Nephron progenitor cell (in vitro differentiated cells): ENCODE measurements around the gene TAOK1.
"Not testable (repeated sequence)": the region's sequence is repeated elsewhere in the genome, so short reads cannot be mapped to it uniquely, and the experiment has no call there.

Experiments
- DNase-seq: peaks from one replicate; pipeline ENCODE4 v3.0.0; 2021
- H3K27ac Mint-ChIP-seq: 2 replicates; pipeline ENCODE4 v1.8.0; 2021; ENCODE audit warnings: mild to moderate bottlenecking, moderate library complexity, mixed read lengths
- H3K27me3 Mint-ChIP-seq: 2 replicates; pipeline ENCODE4 v1.8.0; 2021; ENCODE audit warnings: mild to moderate bottlenecking, low read depth, mixed read lengths; ENCODE audit not compliant: poor library complexity
- H3K36me3 Mint-ChIP-seq: 2 replicates; pipeline ENCODE4 v1.8.0; 2021; ENCODE audit warnings: low read depth, mixed read lengths
- H3K4me1 Mint-ChIP-seq: 2 replicates; pipeline ENCODE4 v1.8.0; 2021; ENCODE audit warnings: mixed read lengths
- H3K4me3 Mint-ChIP-seq: 2 replicates; pipeline ENCODE4 v1.8.0; 2021; ENCODE audit warnings: mild to moderate bottlenecking, moderate library complexity, mixed read lengths
- H3K9me3 Mint-ChIP-seq: 2 replicates; pipeline ENCODE4 v1.8.0; 2021; ENCODE audit warnings: mild to moderate bottlenecking, moderate library complexity, mixed read lengths
- CTCF ChIP-seq: fragments of 200-600 bp; sonication (generic); IDR thresholded peaks from 2 replicates; pipeline ENCODE4 v1.5.0; 2021; ENCODE audit warnings: antibody characterized with exemption

Gene TAOK1

DNA sequence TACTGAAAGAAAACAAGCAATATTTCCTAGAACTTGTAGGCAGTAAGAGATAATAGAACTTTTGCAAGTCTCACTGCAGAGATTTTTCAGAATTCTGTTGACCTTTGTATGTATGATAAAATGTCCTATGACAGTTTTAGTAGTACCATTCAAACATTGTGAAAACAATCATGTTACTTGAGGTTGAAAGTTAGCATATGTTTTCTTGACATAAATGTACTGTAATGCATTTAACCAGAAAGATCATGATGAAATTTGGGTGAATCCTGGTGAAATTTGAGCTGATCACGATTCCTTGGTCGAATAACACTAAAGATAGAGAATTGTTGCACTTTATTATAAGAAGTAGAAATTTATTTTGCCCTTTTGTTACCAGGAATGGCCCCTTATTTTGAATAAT, 85.7 kb downstream of the TAOK1 start:
- H3K4me3 Mint-ChIP-seq, result no peak overlapping the region
- H3K36me3 Mint-ChIP-seq, result peaks cover 58% of the 10 kb centered on the region
- H3K9me3 Mint-ChIP-seq, result no peaks in the 10 kb centered on the region
- TF ChIP-seq CTCF, result no peak
- no peak for DNase-seq
- H3K27ac Mint-ChIP-seq, result no peak overlapping the region
- no peaks in the 10 kb centered on the region for H3K27me3 Mint-ChIP-seq
- peaks cover 6% of the 10 kb centered on the region for H3K4me1 Mint-ChIP-seq

- not testable (repeated sequence) for H3K4me1 Mint-ChIP-seq, H3K27me3 Mint-ChIP-seq, H3K9me3 Mint-ChIP-seq
Measured at GRCh38 chr17:29480249-29480928, 90.2 kb downstream of the TAOK1 start.

DNA sequence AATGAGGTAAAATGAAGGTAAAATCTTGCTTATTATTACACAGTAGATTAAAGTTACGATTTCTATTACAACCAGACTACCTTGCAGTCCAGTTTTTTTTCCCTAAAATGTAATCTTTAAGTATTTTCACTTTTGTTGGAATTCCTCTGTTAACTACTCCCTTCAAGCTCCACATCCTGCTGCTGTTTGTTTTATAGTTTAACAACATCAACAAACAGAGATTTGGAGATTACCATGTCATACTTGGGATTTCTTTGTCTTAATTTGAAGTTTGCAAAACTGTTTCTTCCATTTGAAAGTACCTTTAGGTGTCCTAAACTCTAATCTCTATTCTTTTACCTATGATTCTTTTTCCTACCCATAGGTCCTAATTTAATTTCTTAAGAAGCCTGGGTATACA, 93.3 kb downstream of the TAOK1 start:
- Mint-ChIP-seq H3K4me3 (no peak overlapping the region), H3K27ac (peak overlapping the region; percentile 72), H3K4me1 (no peaks in the 10 kb centered on the region), H3K9me3 (no peaks in the 10 kb centered on the region), H3K36me3 (peaks cover 63% of the 10 kb centered on the region), H3K27me3 (peaks cover 5% of the 10 kb centered on the region)
- TF ChIP-seq CTCF, result no peak
- no peak for DNase-seq

More at GRCh38 chr17:29480249-29480928, 90.2 kb downstream of the TAOK1 start:
- H3K27ac Mint-ChIP-seq, DNase-seq, H3K4me3 Mint-ChIP-seq: not testable (repeated sequence)
- peaks cover 60% of the 10 kb centered on the region for H3K36me3 Mint-ChIP-seq

DNA sequence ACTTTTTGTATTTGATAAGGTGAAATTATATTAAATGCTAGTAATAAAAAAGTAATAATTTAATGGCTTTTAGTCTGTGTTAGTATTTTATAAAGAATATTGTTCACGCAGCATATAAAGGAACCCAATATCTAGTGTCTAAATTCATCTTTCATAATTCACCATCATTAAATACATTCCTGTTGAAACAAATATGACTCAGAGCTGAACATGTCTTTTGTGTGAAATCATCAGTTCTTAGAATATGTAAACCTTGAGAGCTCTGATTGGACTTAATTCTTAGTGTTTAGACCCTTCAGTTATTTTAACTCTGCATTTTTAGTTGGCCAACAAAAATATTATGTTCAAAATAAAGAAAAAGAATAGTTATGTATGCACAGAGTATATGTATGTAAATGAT, 104.8 kb downstream of the TAOK1 start:
- Mint-ChIP-seq H3K9me3 (no peaks in the 10 kb centered on the region), H3K27ac (no peak overlapping the region), H3K4me1 (no peaks in the 10 kb centered on the region), H3K27me3 (no peaks in the 10 kb centered on the region), H3K4me3 (no peak overlapping the region), H3K36me3 (peaks cover 83% of the 10 kb centered on the region)
- DNase-seq, result no peak
- TF ChIP-seq CTCF, result no peak

DNA sequence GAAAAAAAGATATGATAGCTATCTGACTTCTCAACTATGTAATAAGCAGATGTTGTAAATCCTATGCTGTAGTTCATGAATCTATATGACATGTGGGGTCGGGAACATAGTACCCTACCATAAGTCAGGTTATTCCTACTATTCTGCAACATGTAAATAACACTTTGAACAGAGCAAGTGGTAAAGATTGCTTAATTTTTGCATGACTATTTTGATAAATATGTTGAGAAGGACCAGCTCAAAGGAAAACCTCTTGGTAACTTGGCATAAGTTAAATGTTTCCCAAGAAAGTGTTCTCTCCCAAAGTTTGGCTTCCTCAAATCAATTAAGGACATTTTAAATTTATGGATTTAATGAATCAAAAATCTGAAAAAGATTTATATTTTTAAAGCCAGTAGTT, 114.5 kb downstream of the TAOK1 start:
- Mint-ChIP-seq H3K27me3 (no peaks in the 10 kb centered on the region), H3K9me3 (no peaks in the 10 kb centered on the region), H3K4me3 (no peak overlapping the region), H3K4me1 (no peaks in the 10 kb centered on the region), H3K27ac (no peak overlapping the region), H3K36me3 (peaks cover 69% of the 10 kb centered on the region)
- no peak for DNase-seq
- no peak for TF ChIP-seq CTCF

DNA sequence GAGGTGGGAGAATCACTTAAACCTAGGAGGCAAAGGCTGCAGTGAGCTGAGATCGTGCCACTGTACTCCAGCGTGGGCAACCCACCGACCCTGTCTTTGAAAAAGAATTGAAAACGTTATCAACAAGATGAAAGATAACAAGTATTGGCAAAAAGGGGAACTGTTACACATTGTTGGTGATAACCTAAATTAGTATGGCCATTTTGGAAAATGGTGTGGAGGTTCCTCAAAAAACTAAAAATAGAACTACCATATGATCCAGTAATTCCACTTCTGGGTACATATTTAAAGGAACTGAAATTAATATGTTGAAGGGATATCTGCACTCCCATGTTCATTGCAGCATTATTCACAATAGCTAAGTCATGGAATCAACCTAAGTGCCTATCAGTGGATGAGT, 115.7 kb downstream of the TAOK1 start:
- no peaks in the 10 kb centered on the region for H3K9me3 Mint-ChIP-seq

More for the DNA sequence above, 115.7 kb downstream of the TAOK1 start:
- H3K36me3 Mint-ChIP-seq, result peaks cover 65% of the 10 kb centered on the region
- H3K4me1 Mint-ChIP-seq, result no peaks in the 10 kb centered on the region
- H3K27ac Mint-ChIP-seq, result no peak overlapping the region
- no peak overlapping the region for H3K4me3 Mint-ChIP-seq
- H3K27me3 Mint-ChIP-seq, result no peaks in the 10 kb centered on the region
- DNase-seq, result no peak
- no peak for TF ChIP-seq CTCF
